ENCODE measurements around the gene NWD2.

DNA sequence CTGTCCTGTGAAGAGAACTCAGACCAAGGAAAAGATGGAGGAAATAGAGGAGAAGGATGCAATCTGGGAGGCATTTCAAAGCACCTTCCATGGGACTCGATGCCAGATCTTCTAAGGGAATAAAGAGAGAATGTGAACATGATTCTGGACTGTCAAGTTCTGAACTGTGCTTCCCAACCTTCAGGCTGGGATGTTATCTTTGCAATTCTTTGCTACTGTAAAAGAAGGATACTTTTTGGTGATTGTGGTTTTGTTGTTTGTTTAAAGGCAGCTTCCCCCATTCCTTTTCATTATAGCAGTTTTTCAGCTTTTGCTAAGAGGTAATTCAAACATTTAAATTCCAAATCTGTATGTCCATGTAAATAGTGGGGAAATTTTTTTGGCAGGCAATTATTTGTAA, 217.3 kb downstream of the NWD2 start:
- TF ChIP-seq, protein P1, sequence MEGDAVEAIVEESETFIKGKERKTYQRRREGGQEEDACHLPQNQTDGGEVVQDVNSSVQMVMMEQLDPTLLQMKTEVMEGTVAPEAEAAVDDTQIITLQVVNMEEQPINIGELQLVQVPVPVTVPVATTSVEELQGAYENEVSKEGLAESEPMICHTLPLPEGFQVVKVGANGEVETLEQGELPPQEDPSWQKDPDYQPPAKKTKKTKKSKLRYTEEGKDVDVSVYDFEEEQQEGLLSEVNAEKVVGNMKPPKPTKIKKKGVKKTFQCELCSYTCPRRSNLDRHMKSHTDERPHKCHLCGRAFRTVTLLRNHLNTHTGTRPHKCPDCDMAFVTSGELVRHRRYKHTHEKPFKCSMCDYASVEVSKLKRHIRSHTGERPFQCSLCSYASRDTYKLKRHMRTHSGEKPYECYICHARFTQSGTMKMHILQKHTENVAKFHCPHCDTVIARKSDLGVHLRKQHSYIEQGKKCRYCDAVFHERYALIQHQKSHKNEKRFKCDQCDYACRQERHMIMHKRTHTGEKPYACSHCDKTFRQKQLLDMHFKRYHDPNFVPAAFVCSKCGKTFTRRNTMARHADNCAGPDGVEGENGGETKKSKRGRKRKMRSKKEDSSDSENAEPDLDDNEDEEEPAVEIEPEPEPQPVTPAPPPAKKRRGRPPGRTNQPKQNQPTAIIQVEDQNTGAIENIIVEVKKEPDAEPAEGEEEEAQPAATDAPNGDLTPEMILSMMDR (IDR thresholded peaks at IDR 0.05) = no peak
- TF ChIP-seq POLR2A (IDR thresholded peaks at IDR 0.05) = no peak

Data from adrenal gland (tissue), 5 donors.